Stimulated activated naive CD8-positive, alpha-beta T cell treated with anti-CD3 and anti-CD28 coated beads, Interleukin-15, Interleukin-2, amounts not matched to agents 100 ng/mL and 50 ng/mL, for 24 hours (primary cell): Measurements from ENCODE around the gene SLC7A6.
A peak's percentile ranks its signal among the peaks of the same experiment; 100 is the strongest.

ENCODE experiments used
- H3K27ac Mint-ChIP-seq: one replicate; pipeline ENCODE4 v1.8.0; 2021; ENCODE audit warnings: mild to moderate bottlenecking, mixed read lengths
- H3K27me3 Mint-ChIP-seq: one replicate; pipeline ENCODE4 v1.8.0; 2021; ENCODE audit warnings: mixed read lengths
- H3K36me3 Mint-ChIP-seq: one replicate; pipeline ENCODE4 v1.8.0; 2021; ENCODE audit warnings: low read depth, mixed read lengths
- H3K4me1 Mint-ChIP-seq: one replicate; pipeline ENCODE4 v1.8.0; 2021; ENCODE audit warnings: low read depth, mixed read lengths
- H3K4me3 Mint-ChIP-seq: one replicate; pipeline ENCODE4 v1.8.0; 2021; ENCODE audit warnings: mild to moderate bottlenecking, mixed read lengths
- H3K9me3 Mint-ChIP-seq: one replicate; pipeline ENCODE4 v1.8.0; 2021; ENCODE audit warnings: mixed read lengths

Gene SLC7A6

DNA sequence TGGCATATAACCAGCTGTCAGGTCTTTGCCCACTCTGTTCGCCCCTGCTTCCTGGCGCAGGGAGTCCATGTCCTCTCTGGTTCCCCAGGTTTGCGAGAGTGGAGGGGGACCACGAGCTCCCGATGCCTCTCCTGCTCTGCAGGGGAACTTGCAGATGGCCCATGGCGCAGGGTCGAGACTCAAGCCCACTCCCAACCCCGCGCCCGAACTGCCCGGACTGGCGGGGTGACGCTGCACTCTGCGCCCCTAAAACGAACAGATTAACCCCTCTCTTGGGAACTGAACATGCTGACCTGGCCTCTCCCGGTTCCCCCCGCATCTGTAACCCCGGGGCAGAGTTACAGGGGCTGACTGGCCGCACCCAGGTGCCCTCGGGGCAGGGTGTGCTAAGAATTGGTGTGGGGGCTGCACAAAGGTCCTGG is 19.8 kb upstream of the SLC7A6 start:
- H3K27me3 Mint-ChIP-seq: no peaks in the 10 kb centered on the region
- H3K36me3 Mint-ChIP-seq: no peaks in the 10 kb centered on the region
- no peak overlapping the region for H3K27ac Mint-ChIP-seq
- H3K4me1 Mint-ChIP-seq: peaks cover 32% of the 10 kb centered on the region
- no peaks in the 10 kb centered on the region for H3K9me3 Mint-ChIP-seq
- peak overlapping the region; percentile 95 for H3K4me3 Mint-ChIP-seq

DNA sequence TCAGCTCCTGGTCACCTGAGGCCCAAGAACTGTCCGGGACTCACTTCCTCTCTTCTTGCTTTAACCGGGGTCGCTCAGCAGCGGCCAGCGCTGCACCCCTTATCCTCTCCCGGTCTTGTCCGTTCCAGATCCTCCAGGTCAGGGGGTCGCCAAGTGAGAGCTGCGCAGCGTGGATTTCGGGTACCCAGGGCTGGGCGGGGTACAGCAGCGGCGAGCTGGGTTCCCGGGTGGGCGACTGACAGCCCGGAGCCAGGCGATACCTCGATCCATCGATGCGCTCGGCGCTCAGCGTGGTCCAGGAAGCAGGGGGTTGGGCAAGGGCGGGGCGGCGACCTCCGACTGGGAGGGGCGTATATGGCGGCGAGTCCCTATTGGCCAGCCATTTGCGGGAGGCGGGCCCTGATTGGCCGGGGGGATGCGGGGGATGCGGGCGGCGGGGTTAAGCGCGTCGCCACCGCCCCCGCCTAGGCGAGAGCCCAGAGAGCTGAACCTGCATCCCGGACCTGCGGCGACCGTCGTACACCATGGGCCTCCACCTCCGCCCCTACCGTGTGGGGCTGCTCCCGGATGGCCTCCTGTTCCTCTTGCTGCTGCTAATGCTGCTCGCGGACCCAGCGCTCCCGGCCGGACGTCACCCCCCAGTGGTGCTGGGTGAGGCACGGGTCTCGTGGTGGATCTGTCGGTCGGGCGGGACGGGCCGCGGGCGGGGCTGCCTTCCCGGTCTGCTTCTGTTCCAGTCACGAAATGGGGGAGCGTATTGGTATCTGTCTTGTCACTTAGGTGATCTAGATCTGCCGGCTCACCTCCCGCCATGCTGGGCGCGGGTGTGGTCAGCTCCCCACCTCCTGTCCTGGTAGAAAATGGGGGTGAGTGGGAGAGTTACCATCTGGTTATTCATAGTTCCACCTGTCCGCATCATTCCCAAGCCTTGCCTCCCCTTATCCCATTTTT is 19.1 kb upstream of the SLC7A6 start, which contains the start of gene PLA2G15:
TSS of gene PLA2G15 (plus strand) at position 471 of the 951 bp plus-strand sequence. CDS start at position 525, 54 bp downstream.
- peak within 1 kb of the TSS; percentile 85 for H3K27ac Mint-ChIP-seq
- no peaks in the 10 kb centered on the region for H3K9me3 Mint-ChIP-seq
- H3K4me1 Mint-ChIP-seq: peaks cover 27% of the 10 kb centered on the region
- peak within 1 kb of the TSS; percentile 95 for H3K4me3 Mint-ChIP-seq
- no peaks in the 10 kb centered on the region for H3K36me3 Mint-ChIP-seq
- no peaks in the 10 kb centered on the region for H3K27me3 Mint-ChIP-seq

GRCh38 chr16:68246121-68246520 is 18.2 kb upstream of the SLC7A6 start:
- H3K4me1 Mint-ChIP-seq: peaks cover 27% of the 10 kb centered on the region
- H3K9me3 Mint-ChIP-seq: no peaks in the 10 kb centered on the region
- H3K27ac Mint-ChIP-seq: peak overlapping the region; percentile 80
- no peaks in the 10 kb centered on the region for H3K27me3 Mint-ChIP-seq
- peaks cover 4% of the 10 kb centered on the region for H3K36me3 Mint-ChIP-seq
- peak overlapping the region; percentile 95 for H3K4me3 Mint-ChIP-seq

- H3K9me3 Mint-ChIP-seq: no peaks in the 10 kb centered on the region
- peaks cover 5% of the 10 kb centered on the region for H3K36me3 Mint-ChIP-seq
- H3K4me1 Mint-ChIP-seq: peaks cover 27% of the 10 kb centered on the region
- H3K27me3 Mint-ChIP-seq: no peaks in the 10 kb centered on the region
- H3K4me3 Mint-ChIP-seq: peak overlapping the region; percentile 95
- H3K27ac Mint-ChIP-seq: no peak overlapping the region
Observed at GRCh38 chr16:68246666-68247065, 17.7 kb upstream of the SLC7A6 start.

GRCh38 chr16:68247400-68247799 is 16.9 kb upstream of the SLC7A6 start:
- Mint-ChIP-seq H3K27ac (no peak overlapping the region), H3K4me3 (no peak overlapping the region), H3K27me3 (no peaks in the 10 kb centered on the region)

DNA sequence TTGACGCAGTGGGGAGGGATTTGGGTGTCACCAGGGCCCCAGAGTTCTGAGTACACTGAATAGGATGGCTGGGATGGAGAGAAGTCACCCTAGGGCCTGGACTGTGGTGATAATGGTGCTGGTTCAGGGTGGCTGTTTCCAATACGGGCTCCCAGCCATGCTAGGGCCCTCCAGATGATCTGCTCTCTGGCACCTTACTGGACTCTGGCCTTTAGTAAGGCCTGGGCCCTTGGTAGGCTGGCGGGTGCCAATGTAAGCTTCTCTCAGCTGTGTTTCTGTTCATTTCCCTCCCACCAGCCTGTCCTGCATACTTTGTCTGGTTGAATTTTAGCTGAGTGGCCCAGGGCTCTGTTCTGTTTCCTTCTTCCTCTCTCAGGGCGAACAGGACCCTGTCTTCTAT is 16.4 kb upstream of the SLC7A6 start:
- H3K9me3 Mint-ChIP-seq: no peaks in the 10 kb centered on the region
- peaks cover 31% of the 10 kb centered on the region for H3K4me1 Mint-ChIP-seq
- H3K27ac Mint-ChIP-seq: no peak overlapping the region
- H3K4me3 Mint-ChIP-seq: no peak overlapping the region
- H3K36me3 Mint-ChIP-seq: peaks cover 9% of the 10 kb centered on the region
- no peaks in the 10 kb centered on the region for H3K27me3 Mint-ChIP-seq

More at GRCh38 chr16:68247400-68247799, 16.9 kb upstream of the SLC7A6 start:
- Mint-ChIP-seq H3K4me1 (peaks cover 31% of the 10 kb centered on the region), H3K9me3 (no peaks in the 10 kb centered on the region), H3K36me3 (peaks cover 9% of the 10 kb centered on the region)

DNA sequence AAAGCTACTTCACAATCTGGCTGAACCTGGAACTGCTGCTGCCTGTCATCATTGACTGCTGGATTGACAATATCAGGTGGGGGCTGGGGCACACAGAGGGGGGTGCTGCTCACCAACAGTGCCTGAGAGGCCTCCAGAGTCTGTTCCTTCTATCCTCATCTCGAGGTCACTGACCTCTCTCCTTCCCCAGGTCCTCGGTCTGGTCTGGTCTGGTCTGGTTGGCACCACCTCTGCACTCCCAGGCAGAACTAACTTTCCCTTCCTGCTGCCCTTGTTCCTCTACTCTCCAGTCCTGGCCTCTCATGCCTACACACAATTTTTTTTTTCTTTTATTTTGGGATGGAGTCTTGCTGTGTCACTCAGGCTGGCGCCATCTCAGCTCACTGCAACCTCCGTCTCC is 15.0 kb upstream of the SLC7A6 start:
- Mint-ChIP-seq H3K9me3 (no peaks in the 10 kb centered on the region), H3K36me3 (peaks cover 9% of the 10 kb centered on the region), H3K27ac (no peak overlapping the region), H3K4me3 (no peak overlapping the region), H3K4me1 (peaks cover 28% of the 10 kb centered on the region), H3K27me3 (no peaks in the 10 kb centered on the region)

- Mint-ChIP-seq H3K36me3 (peaks cover 9% of the 10 kb centered on the region), H3K27me3 (no peaks in the 10 kb centered on the region), H3K9me3 (no peaks in the 10 kb centered on the region), H3K4me3 (no peak overlapping the region), H3K27ac (no peak overlapping the region), H3K4me1 (peaks cover 16% of the 10 kb centered on the region)
Observed at GRCh38 chr16:68250951-68251350, 13.4 kb upstream of the SLC7A6 start.

GRCh38 chr16:68251832-68252231 is 12.5 kb upstream of the SLC7A6 start:
- Mint-ChIP-seq H3K4me1 (peaks cover 10% of the 10 kb centered on the region), H3K27ac (no peak overlapping the region), H3K9me3 (no peaks in the 10 kb centered on the region), H3K36me3 (peaks cover 9% of the 10 kb centered on the region), H3K27me3 (no peaks in the 10 kb centered on the region), H3K4me3 (no peak overlapping the region)

DNA sequence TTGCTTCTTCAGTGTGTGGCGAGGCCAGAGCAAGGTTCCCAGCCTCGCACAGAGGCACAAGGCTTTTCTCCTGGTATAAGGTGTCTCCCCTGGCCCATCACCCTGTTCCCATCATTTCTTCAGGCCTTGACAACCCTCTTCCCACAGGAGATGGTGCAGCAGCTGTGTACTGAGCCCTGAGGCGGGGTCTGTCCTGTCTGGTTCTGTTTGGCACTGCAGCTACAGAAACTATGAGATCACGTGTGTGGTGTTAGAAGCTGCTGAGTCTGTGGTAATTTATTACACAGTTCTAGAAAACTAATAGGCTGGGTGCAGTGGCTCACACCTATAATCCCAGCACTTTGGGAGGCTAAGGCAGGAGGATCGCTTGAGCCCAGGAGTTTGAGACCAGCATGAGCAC is 11.9 kb upstream of the SLC7A6 start:
- H3K4me3 Mint-ChIP-seq: no peak overlapping the region
- peaks cover 8% of the 10 kb centered on the region for H3K4me1 Mint-ChIP-seq
- H3K36me3 Mint-ChIP-seq: peaks cover 9% of the 10 kb centered on the region
- no peaks in the 10 kb centered on the region for H3K9me3 Mint-ChIP-seq
- H3K27me3 Mint-ChIP-seq: no peaks in the 10 kb centered on the region
- H3K27ac Mint-ChIP-seq: no peak overlapping the region

DNA sequence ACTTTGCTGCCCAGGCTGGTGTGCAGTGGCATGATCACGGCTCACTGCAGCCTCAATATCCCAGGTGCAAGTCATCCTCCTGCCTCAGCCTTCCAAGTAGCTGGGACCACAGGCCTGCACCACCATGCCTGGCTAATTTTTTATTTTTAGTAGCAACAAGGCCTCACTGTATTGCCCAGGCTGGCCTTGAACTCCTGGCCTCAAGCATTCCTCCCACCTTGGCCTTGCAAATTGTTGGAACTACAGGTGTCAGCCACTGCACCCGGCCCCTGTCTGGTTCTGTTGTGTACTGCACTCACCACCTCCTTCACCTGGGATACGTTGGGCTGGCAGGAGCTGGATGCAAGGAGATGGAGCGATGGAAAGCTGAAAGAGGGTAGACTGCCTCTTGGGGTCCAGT is 10.6 kb upstream of the SLC7A6 start:
- Mint-ChIP-seq H3K4me1 (peaks cover 9% of the 10 kb centered on the region), H3K27me3 (no peaks in the 10 kb centered on the region), H3K36me3 (peaks cover 16% of the 10 kb centered on the region), H3K27ac (no peak overlapping the region), H3K4me3 (no peak overlapping the region), H3K9me3 (no peaks in the 10 kb centered on the region)

DNA sequence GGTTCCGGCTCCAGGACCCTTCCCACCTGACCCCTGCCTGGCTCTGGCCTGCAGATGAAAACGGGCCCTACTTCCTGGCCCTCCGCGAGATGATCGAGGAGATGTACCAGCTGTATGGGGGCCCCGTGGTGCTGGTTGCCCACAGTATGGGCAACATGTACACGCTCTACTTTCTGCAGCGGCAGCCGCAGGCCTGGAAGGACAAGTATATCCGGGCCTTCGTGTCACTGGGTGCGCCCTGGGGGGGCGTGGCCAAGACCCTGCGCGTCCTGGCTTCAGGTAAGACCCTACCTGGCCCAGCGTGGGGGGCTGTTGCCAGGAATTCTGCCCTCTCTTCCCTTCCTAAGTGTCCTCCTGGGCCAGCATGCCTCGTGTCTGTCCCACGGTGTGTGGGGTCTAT is 8.6 kb upstream of the SLC7A6 start:
- H3K36me3 Mint-ChIP-seq: peaks cover 18% of the 10 kb centered on the region
- H3K27ac Mint-ChIP-seq: no peak overlapping the region
- H3K9me3 Mint-ChIP-seq: no peaks in the 10 kb centered on the region
- peaks cover 9% of the 10 kb centered on the region for H3K4me1 Mint-ChIP-seq
- no peak overlapping the region for H3K4me3 Mint-ChIP-seq
- no peaks in the 10 kb centered on the region for H3K27me3 Mint-ChIP-seq

- Mint-ChIP-seq H3K36me3 (peaks cover 10% of the 10 kb centered on the region), H3K4me1 (peaks cover 11% of the 10 kb centered on the region), H3K27ac (no peak overlapping the region), H3K4me3 (no peak overlapping the region), H3K9me3 (no peaks in the 10 kb centered on the region), H3K27me3 (no peaks in the 10 kb centered on the region)
Observed at GRCh38 chr16:68257251-68257905, 6.9 kb upstream of the SLC7A6 start.

GRCh38 chr16:68257906-68258800 is 6.2 kb upstream of the SLC7A6 start:
- Mint-ChIP-seq H3K27ac (no peak overlapping the region), H3K27me3 (no peaks in the 10 kb centered on the region), H3K4me1 (peaks cover 14% of the 10 kb centered on the region), H3K36me3 (peaks cover 10% of the 10 kb centered on the region), H3K9me3 (no peaks in the 10 kb centered on the region), H3K4me3 (no peak overlapping the region)
